ENCODE data around the gene H3-3A. TPM values are rescaled to one million over a fixed set of nuclear protein-coding genes. Genes with fewer than 3 reads are reported as not detected.

H3-3A gene
- total RNA-seq, 1 donor from 2014 or later = 336 TPM

DNA sequence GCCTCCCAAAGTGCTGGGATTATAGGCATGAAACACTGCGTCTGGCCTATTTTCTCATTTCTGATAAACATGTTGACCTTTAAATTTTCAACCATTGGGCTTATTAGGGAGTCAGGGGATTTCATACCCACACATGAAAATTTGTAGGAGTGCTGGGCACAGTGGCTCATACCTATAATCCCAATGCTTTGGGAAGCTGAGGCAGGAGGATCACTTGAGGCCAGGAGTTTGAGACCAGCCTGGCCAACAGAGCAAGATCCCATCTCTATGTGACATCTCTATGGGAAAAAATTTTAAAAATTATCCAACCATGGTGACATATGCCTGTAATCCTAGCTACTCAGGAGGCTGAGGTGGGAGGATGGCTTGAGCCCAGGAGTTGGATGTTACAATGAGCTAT is 10.5 kb upstream of the H3-3A start:
- no peak for DNase-seq (ENCODE audit: low read depth in 2 of 2)

DNA sequence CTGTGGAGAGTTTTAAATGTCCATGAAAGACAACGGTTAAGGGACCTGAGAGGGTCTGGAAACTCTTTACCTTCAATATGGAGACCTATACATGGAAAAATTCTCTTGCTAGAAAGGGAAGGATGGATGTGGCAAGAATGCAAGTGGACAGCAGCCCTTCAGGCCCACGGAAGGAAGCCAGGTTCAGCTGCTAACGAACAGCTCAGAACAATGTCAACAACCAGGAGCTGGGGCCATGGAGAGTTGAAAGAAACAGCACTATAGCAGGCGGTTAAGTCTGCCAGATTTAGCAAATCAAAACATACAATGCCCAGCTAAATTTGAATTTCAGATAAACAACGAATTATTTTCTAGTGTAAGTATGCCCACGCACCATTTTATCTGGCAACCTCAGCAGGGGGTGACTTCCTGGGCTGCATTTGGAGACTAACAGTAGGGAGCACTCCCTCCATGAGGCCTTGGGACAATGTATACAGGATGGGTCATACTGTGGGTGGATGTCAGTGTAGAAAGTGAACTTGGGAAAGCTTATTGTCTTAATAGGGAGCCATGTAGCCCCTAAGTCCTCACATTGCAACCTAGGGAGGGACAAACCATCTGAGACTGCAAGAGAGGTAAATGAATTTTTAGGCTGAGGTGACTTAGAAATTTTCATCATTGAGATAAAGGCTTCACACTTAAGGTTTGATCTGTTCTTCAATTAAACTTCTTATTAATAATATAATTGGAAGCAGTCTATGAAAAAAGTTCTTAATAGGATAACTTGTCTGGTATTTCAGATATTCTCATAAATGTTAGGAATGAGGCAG is 7.8 kb upstream of the H3-3A start:
- DNase-seq (ENCODE audit: low read depth in 2 of 2) = peak; percentile 34 to 79

DNA sequence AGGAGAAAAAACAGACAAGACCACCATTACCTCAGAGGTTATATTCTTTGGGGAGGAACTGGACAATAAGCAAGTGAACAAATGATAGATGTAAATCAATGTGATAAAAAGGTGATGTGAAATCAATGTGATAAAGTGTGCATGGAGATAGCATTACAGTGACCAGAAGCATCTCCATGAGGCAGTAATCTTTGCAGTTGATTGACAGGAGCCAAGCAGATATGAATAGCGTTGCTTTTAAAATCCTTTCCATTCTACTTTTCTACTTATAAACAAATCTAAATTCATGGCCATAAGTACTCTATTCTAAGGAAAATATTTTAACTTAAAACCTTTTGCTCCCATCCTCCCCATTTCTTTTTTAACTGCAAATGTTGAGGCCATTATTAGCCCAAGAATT is 2.8 kb upstream of the H3-3A start:
- no peak for DNase-seq (ENCODE audit: low read depth in 2 of 2)

DNA sequence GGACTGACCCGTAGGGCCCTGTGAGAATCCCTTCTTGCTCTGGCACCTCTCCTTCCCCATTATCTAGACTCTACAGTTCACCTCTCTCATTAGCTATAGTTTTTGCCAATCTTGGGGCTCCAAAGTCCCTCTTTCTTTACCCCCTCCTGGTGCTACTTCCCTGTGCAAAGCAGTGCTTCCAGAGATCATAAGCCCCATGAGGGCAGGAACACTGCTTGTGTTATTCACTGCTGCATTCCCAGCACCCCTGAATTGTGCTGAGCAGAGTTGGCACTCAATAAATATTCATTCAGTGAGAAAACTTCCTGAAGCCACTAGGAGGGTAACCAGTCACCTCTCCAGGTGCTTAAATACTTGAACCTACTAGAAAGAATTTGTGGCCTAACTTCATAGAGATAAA is 2.1 kb upstream of the H3-3A start:
- no peak for DNase-seq (ENCODE audit: low read depth in 2 of 2)

DNA sequence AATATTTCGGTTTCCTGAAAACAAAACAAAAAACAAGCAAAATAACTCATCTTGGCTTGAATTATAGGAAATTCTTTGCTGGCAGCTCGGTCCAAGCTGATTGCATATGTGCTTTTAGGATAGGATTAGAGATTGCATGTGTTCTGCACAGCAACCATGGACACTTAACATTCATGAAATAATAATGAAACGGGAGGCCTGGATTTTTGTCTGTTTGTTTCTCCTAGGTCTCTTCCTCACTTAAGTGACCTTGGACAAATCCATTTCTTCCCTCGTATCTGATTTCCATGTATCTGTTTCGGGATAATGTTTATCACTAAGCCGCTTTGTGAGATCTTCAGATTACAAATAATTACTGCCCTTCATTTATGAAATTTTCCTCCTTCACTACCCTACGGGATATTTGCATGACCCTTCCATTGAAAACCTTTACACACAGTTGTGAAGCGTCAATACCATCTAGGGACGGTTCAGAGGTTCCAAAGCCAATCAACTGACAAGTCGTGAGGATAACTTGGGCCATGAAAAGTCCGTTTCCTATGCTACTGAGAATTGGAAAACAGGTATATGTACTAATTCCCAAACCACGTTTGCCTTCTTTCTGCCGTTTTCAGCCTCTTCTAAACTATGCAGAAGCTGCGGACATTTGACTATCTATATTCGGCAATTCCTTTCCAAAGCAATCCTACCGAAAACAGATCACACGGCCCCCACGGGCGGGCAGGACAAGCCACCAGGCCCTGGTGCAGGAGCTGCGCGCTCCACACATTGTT is 1.3 kb upstream of the H3-3A start:
- DNase-seq (ENCODE audit: low read depth in 2 of 2) = peak in 1 of 2 donors; percentile 67

DNA sequence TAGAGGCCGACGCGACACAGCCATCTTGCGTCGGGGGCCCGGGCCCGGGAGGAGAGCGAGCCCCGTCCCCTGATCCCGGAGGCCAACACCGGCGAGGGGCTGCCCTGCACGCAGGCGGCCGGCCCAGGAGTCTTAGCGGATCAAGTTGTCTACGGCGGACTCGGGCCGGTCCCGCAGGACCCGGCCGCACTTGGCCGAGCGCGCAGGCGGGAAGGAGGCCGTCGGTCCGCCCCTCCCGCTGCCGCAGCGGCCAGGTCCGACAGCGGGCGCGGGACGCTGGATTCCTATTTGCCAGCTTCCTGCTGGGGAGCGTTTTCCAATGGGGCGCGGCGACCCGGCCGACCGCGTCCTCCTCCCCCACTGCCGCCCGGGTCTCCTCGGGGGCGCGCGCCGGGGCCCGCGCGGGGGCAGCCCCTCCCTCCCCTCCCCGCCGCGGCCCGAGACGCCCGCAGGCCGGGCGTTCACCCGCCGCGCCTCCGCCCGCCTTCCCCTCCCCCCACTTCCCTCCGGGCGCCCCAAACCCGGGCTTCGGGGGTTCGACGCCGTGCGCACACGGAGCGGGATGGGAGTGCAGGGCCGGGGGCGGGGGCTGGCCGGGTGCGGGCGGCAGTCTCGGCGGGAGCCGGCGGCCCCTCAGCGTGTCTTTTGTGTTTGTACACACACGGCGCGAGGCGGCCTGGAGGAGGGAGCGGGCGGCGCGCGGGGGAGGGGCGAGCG is 517 bp upstream of the H3-3A start:
- DNase-seq (ENCODE audit: low read depth in 2 of 2) = peak; percentile 81 to 89

DNA sequence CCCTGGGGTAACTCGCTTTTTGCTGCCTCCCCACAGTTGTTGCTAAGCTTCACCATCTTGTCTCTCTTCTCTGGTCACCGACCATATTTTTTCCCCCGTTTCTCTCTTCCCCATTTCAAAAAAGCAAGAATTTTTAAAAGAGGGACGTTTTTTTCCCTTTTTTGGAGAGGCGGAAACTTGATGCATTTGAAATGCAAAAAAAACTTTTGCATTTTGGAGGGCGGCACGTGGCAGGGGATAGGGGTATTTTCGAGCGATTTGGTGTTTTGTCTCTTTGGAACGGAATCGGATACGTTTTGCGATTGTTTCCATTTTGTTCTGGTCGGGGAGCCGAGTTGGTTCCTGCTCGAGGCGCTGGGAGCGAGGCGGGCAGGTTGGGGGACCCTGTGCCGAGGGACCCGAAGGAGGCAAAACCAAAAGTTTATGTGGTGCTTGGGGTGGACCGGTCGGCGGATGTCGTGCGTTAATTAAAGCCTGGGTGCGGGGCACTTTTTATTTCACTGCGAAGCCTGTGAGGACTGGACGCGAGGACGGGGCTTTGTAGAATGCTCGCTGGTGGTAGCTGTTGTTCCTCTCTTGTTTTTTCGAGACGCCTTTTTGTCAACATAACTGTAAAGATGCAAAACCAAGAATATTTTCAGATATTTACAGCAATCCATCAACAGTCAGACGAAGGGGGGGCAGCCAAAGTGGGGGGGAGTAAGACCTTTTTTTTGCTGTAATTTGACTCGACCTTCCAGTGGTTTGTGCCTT is 884 bp downstream of the H3-3A start:
- DNase-seq (ENCODE audit: low read depth in 2 of 2) = peak; percentile 58 to 64

DNA sequence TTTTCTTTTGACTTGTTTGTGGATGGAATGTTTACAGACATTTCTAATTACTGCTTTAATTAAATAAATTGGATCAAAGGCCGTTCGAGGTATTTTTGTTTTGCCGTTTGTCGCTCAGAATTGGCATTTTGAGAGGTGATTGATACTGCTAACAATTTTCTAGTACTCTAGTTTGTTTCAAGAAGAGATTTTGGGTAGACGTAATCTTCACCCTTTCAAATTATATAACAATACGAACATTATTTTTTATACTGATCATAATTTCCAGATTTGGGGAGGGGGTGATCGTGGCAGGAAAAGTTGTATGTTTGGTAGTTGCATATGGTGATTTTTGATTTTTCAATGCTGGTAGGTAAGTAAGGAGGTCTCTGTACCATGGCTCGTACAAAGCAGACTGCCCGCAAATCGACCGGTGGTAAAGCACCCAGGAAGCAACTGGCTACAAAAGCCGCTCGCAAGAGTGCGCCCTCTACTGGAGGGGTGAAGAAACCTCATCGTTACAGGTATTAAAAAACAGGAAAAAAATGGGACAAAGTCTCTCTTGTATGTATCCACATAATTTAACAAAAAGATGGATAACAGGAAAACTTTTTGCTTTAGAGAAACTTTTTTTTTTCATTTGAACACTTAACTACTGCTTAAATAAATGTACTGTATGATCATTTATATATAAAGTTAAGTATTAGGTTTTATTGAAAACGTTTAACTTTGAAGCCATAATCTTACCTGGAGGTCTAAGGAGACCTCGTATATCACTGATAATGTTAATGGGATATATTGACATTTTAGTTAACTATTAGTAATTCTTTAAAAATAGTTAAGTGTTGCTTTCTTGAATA is 1.7 kb downstream of the H3-3A start:
- DNase-seq (ENCODE audit: low read depth in 2 of 2) = no peak

DNA sequence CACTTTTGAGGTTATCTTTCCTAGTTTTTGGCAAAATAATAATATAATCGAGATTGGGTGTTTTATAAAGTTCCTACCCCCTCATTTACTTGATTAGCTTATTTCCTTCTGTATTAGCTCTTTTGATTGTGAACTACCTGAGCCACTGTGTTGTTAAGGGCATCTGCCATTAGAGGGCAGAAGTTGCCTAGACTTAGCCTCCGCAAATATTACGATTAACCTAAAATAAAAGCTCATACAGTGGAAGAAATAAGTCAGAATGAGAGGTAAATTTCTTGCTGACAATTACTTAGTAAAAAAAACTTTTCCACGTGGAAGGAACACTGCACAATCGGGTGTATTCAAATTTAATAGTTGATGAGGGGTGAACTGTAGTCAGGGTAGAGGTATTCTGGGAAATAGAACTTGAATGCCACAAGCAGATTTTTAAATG is 2.3 kb downstream of the H3-3A start:
- peak; percentile 75 to 81 for DNase-seq (ENCODE audit: low read depth in 2 of 2)

DNA sequence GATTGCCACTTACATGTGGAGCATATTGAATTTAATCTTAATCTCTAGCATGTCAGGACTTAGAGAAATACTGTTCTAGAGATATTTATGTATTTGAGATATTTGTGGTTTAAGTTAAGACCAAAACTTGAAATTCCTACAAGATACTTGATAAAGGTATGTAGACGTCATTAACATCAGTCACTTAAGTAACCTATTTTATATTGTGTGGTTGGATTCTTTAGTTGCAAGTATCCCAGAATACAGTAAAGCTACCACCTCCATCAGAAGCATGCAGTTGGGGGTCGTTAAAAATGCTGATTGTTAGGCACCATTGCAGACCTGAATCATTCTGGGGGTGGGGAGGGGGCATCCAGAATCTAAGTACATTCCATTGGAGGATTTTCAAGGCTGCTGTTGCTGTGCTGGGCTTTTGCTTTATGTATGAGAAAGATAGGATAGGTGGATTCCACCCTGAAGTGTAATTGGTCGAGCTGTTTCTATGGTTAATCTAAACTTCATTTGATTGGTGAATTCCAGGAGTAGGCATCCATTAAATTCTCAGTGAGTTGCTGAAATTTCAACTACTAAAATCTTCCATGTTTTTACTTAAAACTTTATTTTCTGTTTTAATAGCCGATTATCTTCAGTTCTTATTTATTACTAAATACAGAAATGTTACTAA is 4.0 kb downstream of the H3-3A start:
- DNase-seq (ENCODE audit: low read depth in 2 of 2) = peak in 1 of 2 donors; percentile 37

DNA sequence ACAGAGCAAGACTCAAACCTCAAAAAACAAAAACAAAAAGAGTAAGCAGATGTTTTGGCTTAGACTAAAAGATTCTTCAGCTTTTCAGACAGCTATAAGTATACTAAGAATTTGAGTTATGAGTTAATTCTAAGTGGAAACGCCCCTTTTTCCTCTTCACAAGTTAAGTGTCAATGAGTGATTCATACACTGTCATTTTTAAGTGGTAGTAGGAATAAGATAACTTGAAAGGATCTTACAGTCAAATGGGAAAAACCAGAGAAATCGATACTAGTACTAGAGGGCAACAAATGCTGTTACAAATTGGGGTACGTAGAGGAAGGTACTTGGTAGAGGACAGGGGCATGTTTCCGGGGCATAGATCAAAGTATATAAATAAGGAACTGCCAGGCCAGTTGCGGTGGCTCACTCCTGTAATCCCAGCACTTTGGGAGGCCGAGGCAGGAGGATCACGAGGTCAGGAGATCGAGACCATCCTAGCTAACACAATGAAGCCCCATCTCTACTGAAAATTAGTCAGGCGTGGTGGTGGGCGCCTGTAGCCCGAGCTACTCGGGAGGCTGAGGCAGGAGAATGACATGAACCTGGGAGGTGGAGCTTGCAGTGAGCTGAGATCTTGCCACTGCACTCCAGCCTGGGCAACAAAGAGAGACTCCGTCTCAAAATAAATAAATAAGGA is 7.4 kb downstream of the H3-3A start:
- no peak for DNase-seq (ENCODE audit: low read depth in 2 of 2)

DNA sequence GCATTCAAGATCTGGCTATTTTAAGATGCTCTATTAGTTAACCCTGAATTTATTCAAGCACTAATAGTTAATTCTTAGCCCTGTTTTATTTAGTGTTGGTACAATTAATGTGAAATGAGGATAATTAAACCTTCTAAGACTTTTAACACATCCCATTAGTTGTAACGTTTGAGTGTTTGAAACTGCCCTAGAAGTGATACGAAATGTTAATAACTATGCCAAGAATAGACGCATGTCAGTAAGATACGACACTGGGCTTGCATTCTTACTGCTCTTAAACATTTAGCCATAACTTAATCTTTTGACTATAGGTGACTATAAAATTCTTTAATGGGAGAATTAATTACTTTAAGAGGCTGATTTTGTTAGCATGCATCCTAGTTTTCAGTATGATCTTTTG is 9.8 kb downstream of the H3-3A start:
- no peak for DNase-seq (ENCODE audit: low read depth in 2 of 2)

DNA sequence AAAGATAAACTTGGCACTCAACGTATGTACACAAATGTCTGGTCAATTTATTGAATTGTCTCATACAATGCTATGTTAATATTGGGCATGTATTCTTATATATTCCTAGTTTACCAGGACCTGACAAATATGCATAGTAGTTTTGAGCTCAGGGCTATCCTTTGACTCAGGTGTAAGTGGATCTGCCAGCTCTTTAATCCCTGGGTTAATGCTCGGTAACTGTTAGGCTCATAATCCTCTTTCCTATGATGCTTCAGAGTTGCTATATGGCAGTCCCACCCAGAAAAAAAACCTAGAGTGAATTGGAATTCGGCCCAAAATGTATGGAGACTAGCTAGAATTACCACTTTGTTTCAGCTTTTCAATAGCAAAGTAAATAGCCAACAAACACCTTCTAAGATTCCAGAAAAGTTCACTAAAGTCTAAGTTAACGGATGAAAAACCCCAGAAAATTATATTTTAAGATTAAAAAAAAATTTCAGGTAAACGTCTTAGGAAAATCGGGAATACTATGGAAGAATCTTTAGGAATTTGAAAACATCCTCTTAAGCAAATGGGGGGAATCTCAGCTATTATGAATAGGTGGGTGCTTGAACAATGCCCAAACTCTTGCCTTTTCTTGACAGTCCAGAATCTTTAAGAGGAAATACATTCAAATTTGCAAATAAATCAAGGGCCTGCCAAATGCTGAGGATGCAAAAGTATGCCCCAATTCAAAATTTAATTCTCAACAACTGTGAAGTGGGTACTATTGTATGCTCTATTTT is 10.9 kb downstream of the H3-3A start:
- DNase-seq (ENCODE audit: low read depth in 2 of 2) = no peak

DNA sequence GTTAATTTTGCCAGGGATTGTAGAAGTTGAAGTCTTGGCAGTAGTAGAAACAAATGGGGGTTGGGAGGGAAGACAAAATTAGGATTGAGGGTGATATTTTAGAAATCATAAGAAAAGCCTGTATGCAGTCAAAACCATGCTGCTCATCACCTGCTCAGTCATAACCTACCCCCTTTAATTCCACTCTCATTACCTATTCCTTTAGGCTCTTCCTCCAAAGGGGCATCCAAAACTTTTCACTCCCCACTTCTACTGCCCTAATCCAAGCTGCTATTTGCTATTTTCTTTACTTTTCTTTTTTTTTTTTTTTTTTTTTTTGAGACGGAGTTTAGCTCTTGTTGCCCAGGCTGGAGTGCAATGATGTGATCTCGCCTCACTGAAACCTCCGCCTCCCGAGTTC is 11.5 kb downstream of the H3-3A start:
- no peak for DNase-seq (ENCODE audit: low read depth in 2 of 2)

DNA sequence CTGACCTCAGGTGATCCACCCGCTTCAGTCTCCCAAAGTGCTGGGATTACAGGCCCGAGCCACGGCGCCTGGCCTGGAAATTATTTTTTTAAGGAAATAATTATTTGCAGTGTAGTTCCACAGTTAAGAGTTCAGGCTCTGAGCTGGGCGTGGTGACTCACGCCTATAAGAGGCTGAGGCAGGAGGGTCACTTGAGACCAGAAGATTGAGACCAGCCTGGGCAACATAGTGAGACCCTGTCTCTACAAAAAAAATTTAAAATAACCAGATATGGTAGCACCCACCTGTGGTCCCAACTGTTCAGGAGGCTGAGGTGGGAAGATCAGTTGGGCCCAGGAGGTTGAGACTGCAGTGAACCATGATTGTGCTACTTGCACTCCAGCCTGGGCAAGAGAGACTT is 13.9 kb downstream of the H3-3A start:
- DNase-seq (ENCODE audit: low read depth in 2 of 2) = no peak

DNA sequence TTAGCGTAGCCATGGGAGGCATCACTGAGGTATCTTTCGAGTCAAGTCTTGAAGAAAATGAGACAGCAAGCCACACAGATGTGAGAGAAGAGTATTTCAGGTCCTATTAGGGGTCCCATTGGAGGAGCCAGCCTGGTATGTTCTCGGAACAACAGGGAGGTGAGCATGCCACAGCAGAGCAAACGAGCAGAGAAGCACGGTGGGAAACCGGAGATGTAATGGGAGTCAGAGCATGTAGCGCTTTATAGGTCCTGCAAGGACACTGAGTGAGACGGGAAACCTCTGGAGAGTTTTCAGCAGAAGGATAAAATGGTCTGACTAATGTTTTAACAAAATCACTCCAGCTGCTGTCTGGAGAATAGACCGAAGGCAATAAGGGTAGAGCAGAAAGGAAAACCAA is 15.9 kb downstream of the H3-3A start:
- DNase-seq (ENCODE audit: low read depth in 2 of 2) = no peak

DNA sequence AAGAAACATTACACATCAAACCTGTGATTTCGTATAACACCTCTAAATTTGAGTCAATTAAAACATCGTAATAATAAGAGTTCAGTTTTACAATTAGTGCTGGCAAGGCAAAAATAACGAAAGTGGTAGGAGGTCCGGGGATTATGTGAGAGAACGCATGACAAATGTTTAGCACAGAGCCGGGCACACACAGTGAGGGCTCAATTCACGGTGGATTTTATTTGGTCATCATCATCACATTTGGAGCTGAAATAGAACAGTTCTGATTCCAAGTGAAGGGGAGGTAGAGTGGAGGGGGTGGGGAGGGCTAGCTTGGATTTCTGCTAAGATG is 20.0 kb downstream of the H3-3A start:
- no peak for DNase-seq (ENCODE audit: low read depth in 2 of 2)

DNA sequence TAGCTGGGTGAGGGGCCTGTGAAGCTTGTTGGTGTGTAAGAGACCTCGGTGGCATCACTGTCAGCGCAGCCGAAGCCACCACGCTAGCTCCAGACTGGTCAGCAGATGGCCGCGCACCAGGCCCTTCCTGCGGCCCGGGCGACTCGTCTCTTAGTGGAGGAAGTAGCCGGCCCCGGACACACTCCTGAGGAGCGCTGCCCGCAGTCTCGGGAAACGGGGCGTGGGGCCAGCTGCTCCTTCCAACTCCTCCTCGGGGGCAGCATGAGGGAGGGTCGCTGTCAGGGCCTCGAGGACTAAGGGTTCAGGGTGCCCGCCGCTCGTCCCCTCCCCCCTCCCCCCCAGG is 20.4 kb downstream of the H3-3A start:
- DNase-seq (ENCODE audit: low read depth in 2 of 2) = peak in 1 of 2 donors; percentile 56
